HG03439 (cell line): ENCODE results near the gene C6orf15.

Experiments
- ATAC-seq: cut with Tn5 transposase; IDR thresholded peaks from one replicate; pipeline ENCODE4 v1.9.1; 2021; ENCODE audit warnings: mild to moderate bottlenecking, moderate library complexity; ENCODE audit not compliant: unreplicated experiment

C6orf15 gene

GRCh38 chr6:31110825-31111582 is 1.4 kb downstream of the C6orf15 start:
- ATAC-seq: no peak

GRCh38 chr6:31107052-31107451 is 5.3 kb downstream of the C6orf15 start:
- no peak for ATAC-seq

GRCh38 chr6:31103136-31103535 is 9.2 kb downstream of the C6orf15 start:
- no peak for ATAC-seq

GRCh38 chr6:31098449-31098938 is 13.9 kb downstream of the C6orf15 start:
- ATAC-seq: no peak

GRCh38 chr6:31096656-31097055 is 15.7 kb downstream of the C6orf15 start:
- no peak for ATAC-seq

- ATAC-seq: no peak
These were observed 16.2 kb downstream of the C6orf15 start for GRCh38 chr6:31096215-31096614.

- ATAC-seq: no peak
These were observed 17.9 kb downstream of the C6orf15 start for GRCh38 chr6:31094389-31094881.

GRCh38 chr6:31092769-31093505 is 19.4 kb downstream of the C6orf15 start:
- no peak for ATAC-seq

- no peak for ATAC-seq
These were observed 20.1 kb downstream of the C6orf15 start for GRCh38 chr6:31092238-31092637.

- no peak for ATAC-seq
These were observed 20.7 kb downstream of the C6orf15 start for GRCh38 chr6:31091680-31092079.

GRCh38 chr6:31090973-31091364 is 21.4 kb downstream of the C6orf15 start:
- no peak for ATAC-seq

GRCh38 chr6:31090275-31090972 is 22.0 kb downstream of the C6orf15 start:
- no peak for ATAC-seq

GRCh38 chr6:31087494-31088089 is 24.8 kb downstream of the C6orf15 start:
- peak; percentile 51 for ATAC-seq

GRCh38 chr6:31086788-31087440 is 25.5 kb downstream of the C6orf15 start:
- ATAC-seq: no peak

GRCh38 chr6:31083742-31084354 is 28.5 kb downstream of the C6orf15 start:
- no peak for ATAC-seq

- no peak for ATAC-seq
These were observed 30.5 kb downstream of the C6orf15 start for GRCh38 chr6:31081872-31082271.

- ATAC-seq: no peak
These were observed 32.6 kb downstream of the C6orf15 start for GRCh38 chr6:31079656-31080261.

- ATAC-seq: no peak
These were observed 35.8 kb downstream of the C6orf15 start for GRCh38 chr6:31076611-31077010.

GRCh38 chr6:31075528-31075927 is 36.8 kb downstream of the C6orf15 start:
- ATAC-seq: no peak

- no peak for ATAC-seq
These were observed 38.0 kb downstream of the C6orf15 start for GRCh38 chr6:31074401-31074800.
